Stromal cell of bone marrow (primary cell): ENCODE data around the gene ENTPD2.
"Not testable (repeated sequence)": the region's sequence is repeated elsewhere in the genome, so short reads cannot be mapped to it uniquely, and the experiment has no call there.

Experiments used
- DNase-seq: peaks from one replicate; pipeline ENCODE4 v3.0.0-alpha.2; 2012; ENCODE audit warnings: low read depth

Gene ENTPD2

GRCh38 chr9:137045294-137046087, 8.4 kb downstream of the ENTPD2 start:
- no peak for DNase-seq

GRCh38 chr9:137044502-137045177, 9.2 kb downstream of the ENTPD2 start:
- no peak for DNase-seq

GRCh38 chr9:137044037-137044436, 9.8 kb downstream of the ENTPD2 start:
- DNase-seq: no peak

- DNase-seq: no peak
Measured at GRCh38 chr9:137042751-137043727, 10.8 kb downstream of the ENTPD2 start.

GRCh38 chr9:137041124-137041523, 12.7 kb downstream of the ENTPD2 start:
- no peak for DNase-seq

GRCh38 chr9:137040568-137040967, 13.3 kb downstream of the ENTPD2 start:
- DNase-seq: no peak

- no peak for DNase-seq
Measured at GRCh38 chr9:137039611-137040366, 14.1 kb downstream of the ENTPD2 start.

- no peak for DNase-seq
Measured at GRCh38 chr9:137038916-137039315, 14.9 kb downstream of the ENTPD2 start.

- DNase-seq: no peak
Measured at GRCh38 chr9:137037483-137037882, 16.4 kb downstream of the ENTPD2 start.

- no peak for DNase-seq
Measured at GRCh38 chr9:137037035-137037434, 16.8 kb downstream of the ENTPD2 start.

- no peak for DNase-seq
Measured at GRCh38 chr9:137035937-137036336, 17.9 kb downstream of the ENTPD2 start.

- DNase-seq: no peak
Measured at GRCh38 chr9:137035507-137035834, 18.4 kb downstream of the ENTPD2 start.

- DNase-seq: no peak
Measured at GRCh38 chr9:137034709-137035506, 19.0 kb downstream of the ENTPD2 start.

GRCh38 chr9:137034039-137034708, 19.7 kb downstream of the ENTPD2 start:
- DNase-seq: no peak

GRCh38 chr9:137033481-137033880, 20.4 kb downstream of the ENTPD2 start:
- DNase-seq: not testable (repeated sequence)

- DNase-seq: no peak
Measured at GRCh38 chr9:137032858-137033257, 21.0 kb downstream of the ENTPD2 start.

GRCh38 chr9:137031904-137032640, 21.8 kb downstream of the ENTPD2 start, which contains the start of gene FUT7:
Gene FUT7, minus strand, starts transcription at chr9:137032088. Its CDS starts 97 bp downstream, at chr9:137031991.
- no peak for DNase-seq

GRCh38 chr9:137030538-137031527, 23.0 kb downstream of the ENTPD2 start:
- no peak for DNase-seq
